GM19240 (cell line): ENCODE results near the gene HERC2.
"Not testable (repeated sequence)": the region's sequence is repeated elsewhere in the genome, so short reads cannot be mapped to it uniquely, and the experiment has no call there.

Experiments
- DNase-seq: peaks from one replicate; pipeline ENCODE4 v3.0.0; 2011; ENCODE audit warnings: low spot score; ENCODE audit not compliant: insufficient read length

Gene HERC2

GRCh38 chr15:28136236-28136904 is 185.6 kb downstream of the HERC2 start:
- DNase-seq = peak; percentile 63

DNA sequence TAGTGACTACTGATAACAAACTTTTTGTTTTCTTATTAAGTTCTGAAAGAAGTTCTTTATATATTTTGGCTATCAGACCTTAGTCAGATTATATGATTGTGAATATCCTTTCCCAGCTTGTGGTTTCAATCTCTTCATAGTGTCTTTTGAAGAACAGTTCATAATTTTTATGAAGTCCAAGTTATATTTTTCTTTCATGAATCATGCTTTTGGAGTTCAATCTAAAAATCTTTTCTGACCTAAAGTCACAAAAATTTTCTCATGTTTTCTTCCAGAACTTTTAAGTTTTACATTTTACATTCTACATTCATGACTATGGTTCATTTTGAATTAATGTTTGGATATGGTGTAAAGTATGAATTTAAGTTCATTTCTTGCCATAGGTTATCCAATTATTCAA is 188.7 kb downstream of the HERC2 start:
- no peak for DNase-seq

DNA sequence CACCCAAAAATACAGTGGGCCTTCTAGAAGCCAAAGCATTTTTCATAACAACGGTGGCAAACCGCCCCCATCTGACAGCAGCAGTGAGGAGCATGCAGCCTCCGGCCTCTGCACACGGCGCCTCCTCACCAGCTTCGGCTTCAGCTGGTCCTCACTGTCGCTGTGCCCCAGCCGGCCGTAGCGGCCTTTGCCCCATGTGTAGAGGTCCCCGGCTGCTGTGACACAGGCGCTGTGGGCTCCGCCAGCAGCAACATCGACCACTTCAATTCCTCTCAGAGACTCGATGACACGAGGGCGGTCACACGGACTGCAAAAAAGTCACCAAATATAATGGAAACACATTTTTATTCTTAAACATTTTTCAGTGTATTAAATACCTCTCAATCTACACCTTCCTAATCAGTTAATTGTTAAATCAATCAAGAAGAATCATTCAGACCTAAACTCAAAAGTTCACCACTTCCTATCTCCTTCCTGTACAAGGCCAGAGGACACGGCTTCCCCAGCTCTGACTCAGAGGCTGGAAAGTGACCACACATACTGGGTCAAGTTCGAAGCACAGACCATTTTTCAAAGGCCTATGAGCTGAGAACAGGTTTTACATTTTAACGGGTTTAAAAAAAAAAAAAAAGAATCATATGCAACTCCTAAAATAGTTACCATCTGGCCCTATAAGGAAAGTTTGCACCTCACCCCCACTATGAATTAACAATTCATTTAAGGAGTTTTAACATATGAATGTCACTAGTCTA is 189.3 kb downstream of the HERC2 start:
- no peak for DNase-seq

GRCh38 chr15:28131946-28132345 is 190.0 kb downstream of the HERC2 start:
- no peak for DNase-seq

DNA sequence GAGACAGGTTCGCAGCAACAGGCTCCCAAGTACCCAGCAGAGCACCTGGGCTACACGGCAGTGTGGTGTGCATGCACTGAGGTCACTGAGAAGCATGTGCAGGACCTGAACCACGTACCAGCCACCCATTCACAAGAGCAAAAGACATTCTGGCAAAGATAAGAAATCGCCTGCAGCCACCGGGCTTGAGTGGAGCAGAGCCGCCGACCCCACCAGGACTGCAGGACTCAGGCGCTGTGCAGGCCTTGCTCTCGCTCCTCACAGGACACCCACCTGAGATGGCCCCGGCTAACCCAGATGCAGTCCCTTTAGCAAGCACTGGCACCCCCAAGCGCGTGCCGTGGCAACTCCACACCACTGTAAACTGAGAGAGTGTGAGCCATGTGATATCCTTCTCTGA is 190.6 kb downstream of the HERC2 start:
- DNase-seq = no peak

DNA sequence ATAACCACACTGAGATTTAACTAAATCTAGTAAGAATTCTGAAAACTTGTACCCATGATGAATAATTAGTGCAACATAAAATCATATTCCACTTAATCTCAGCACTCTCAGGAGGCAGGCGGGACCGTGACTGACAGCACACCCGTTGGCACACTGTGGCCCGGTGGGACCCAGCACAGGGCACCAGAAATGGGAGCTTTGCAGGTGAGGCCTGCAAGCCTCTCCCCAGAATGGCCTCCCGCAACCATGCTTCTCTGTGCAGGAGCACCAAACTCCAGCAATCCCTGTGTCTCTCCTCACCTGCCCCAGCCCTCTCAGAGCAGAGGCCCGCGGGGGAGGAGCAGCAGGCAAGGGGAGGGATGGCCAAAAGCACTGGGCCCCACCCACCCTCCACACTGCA is 191.3 kb downstream of the HERC2 start:
- DNase-seq = no peak

DNA sequence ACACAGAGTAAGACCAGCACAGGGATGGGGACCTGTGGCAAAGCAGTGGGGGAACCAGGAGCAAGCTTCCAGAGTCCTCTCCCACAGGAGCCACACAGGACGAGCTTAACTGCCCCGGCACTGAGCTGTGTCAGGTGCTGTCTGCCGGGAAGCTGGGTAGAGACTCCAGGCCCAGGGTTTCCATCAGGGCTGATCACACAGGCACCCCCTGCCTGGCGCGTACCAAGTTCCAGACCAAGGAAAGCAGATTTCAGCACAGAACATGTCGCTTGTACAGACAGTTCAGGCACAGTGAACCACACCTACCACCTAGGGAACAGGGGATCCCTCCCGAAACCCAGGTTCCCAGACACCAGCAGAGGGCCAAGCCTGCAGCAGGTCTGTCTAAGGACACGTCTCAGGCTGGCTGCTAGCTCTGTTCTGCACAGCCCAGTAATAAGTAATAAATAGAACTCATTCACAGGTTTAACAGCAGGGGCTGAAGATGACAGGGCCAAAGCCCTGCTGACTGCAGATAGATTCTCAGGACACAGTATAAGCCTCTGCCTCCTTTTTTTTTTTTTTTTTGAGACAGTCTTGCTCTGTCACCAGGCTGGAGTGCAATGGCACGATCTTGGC is 192.6 kb downstream of the HERC2 start:
- DNase-seq = no peak

GRCh38 chr15:28128031-28128430 is 193.9 kb downstream of the HERC2 start:
- no peak for DNase-seq

DNA sequence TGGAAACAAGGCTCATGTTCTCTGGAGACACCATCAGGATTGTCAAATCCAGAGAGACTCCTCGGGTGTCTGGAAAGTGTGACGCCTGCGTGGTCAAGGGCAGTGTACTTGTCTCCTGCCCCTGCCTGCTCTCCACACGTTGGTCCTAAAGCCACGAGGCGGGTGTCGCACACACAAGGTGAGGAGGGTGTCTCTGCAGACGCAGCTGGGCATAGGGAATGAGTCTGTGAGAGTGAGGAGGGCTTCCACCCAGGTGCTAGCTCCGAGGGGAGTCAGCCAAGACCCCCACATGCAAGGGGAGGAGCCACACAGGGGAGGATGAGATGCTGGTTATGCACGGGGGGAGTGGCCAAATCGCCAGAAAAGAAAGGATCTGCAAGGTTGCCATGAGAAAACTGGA is 194.9 kb downstream of the HERC2 start:
- DNase-seq = no peak

- DNase-seq = no peak
These were observed 196.0 kb downstream of the HERC2 start for GRCh38 chr15:28125673-28126651.

GRCh38 chr15:28124841-28125240 is 197.1 kb downstream of the HERC2 start:
- no peak for DNase-seq

DNA sequence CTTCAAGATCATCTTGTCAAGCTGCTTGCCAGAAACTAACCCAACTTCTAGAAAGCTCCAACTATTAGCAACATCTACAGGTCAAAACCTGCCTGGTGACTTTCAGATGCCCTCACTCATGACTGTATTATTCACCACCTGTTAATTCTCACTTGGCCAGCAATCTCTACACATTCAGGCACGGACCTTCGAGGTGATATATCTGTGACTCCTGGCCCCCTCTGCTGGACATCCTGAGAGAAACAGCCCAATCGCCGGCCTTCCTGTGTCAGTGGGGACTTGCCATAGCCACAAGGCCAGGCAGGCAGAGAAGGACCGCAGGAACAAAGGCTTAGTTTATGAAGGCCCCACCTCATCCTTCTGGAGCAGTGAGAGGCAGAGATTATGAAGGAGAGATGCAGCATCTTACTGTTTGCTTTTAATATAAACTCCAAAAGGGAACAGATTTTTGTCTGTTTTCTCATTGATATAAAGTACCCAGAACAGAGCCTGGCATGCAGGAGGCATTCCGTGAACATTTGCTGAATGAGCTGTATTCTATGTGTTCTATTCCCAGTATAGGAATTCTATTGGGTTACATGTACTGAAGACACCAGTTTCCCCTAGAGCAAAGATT is 198.5 kb downstream of the HERC2 start:
- DNase-seq = peak; percentile 48

GRCh38 chr15:28122038-28122949 is 199.7 kb downstream of the HERC2 start:
- DNase-seq = no peak

DNA sequence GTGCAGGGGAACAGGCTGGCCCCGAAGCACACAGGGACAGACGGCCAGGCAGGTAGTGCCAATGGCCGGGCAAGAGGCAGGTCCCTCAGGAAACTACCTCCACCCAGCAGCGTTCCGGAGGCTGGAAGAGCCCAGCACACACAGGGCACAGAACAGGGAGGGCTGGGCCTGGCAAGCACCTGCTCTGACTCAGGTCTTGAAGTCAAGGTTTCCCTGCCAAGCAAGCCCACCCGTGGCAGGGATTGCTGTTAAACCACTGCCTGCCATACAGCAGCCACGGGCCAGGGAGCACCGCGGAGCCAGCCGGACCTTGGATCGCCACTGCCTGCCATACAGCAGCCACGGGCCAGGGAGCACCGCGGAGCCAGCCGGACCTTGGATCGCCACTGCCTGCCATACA is 200.4 kb downstream of the HERC2 start:
- not testable (repeated sequence) for DNase-seq

GRCh38 chr15:28120359-28120640 is 201.7 kb downstream of the HERC2 start:
- DNase-seq = no peak

- DNase-seq = no peak
These were observed 203.4 kb downstream of the HERC2 start for GRCh38 chr15:28118531-28118930.

DNA sequence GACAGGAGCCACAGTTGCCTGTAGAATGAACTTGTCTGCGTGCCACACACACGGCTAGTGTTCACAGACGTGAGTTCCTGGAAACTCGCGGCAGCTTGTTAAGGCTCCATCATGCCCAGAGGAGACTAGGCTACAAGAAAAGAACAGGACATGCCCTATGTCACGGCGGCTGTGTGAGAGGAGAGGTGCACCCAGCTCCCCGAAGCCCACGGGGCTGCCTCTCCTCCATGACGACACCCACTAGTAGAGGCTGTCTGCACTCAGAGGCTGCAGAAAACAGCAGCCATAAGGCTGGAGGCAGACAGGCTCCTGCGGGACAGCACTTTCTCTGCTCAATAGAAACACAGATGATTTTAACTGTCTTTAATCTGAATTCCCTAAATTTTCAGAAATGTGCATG is 203.9 kb downstream of the HERC2 start:
- no peak for DNase-seq

- no peak for DNase-seq
These were observed 204.5 kb downstream of the HERC2 start for GRCh38 chr15:28117432-28117990.

DNA sequence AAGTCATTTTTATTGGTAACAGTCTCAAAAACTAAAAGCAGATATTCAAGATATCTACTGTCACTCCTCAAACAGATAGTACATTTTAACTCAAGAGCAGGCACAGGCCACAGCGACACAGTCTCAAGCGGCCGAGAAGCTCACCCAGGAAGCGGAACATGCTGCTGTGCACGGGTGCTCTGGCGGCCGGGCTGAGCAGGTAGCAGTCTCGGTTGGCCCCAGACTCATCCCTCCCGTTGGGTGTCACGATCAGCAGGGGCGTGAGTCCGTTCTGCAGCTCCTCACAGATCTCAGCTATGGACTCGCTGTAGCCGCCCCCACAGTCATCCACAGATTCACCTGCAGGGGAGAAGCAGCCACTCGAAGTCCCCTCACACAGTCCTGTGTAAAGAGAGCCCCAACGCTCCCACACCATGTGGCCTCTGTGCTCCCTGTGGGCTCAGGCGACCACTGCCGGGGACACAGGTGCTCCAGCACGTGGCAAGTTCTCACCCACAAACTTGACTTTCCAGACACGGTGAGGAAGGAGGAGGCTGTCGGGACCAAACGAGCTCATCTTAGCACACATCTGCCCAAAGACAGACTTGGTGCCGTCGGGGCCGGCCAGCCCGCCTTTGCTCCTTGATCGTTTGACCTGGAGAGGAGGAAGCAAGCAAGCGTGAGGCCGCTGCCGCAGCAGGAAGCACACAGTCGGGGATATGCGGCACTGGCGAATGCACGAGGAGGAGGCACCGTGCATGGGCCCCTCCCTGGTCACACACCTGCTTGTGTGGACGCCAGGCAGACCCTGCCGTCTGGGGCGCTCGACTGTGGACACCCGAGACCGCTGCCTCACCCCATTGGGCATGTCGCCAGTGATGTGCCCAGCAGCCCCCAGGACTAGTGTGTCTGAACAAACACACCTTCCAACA is 205.2 kb downstream of the HERC2 start:
- no peak for DNase-seq
